Measurements from ENCODE around the gene SYNGAP1. TPM values are rescaled to one million over a fixed set of nuclear protein-coding genes. Genes with fewer than 3 reads are reported as not detected.

SYNGAP1 gene
- total RNA-seq, 1 donor from 2014 or later, result 23.0 TPM

GRCh38 chr6:33417128-33417902 is 2.5 kb upstream of the SYNGAP1 start:
- H3K36me3 ChIP-seq, result peaks cover 43% of the 10 kb centered on the region

GRCh38 chr6:33417903-33418689 is 1.8 kb upstream of the SYNGAP1 start, which contains the start of gene CUTA:
Gene CUTA (minus strand): TSS chr6:33418107. CDS start chr6:33418000, 107 bp downstream.
- ATAC-seq (peak; percentile 96), DNase-seq (peak; percentile 99)
- Histone ChIP-seq H3K36me3 (peaks cover 36% of the 10 kb centered on the region), H3K27ac (peak within 1 kb of the TSS; percentile 93), H3K4me1 (peaks cover 37% of the 10 kb centered on the region), H3K27me3 (no peaks in the 10 kb centered on the region), H3K4me3 (peak within 1 kb of the TSS; percentile 74), H3K9me3 (no peaks in the 10 kb centered on the region)
- intact Hi-C loops (cut with DNase I), result no loop called here
- peak; percentile 38 for TF ChIP-seq CTCF (IDR thresholded peaks at IDR 0.05)

More at GRCh38 chr6:33417128-33417902, 2.5 kb upstream of the SYNGAP1 start:
- Histone ChIP-seq H3K27ac (peak overlapping the region; percentile 77), H3K4me1 (peaks cover 45% of the 10 kb centered on the region), H3K9me3 (no peaks in the 10 kb centered on the region), H3K4me3 (peak overlapping the region; percentile 74), H3K27me3 (no peaks in the 10 kb centered on the region)
- DNase-seq, result no peak
- no peak for ATAC-seq
- no peak for TF ChIP-seq CTCF (IDR thresholded peaks at IDR 0.05)
- intact Hi-C loops (cut with DNase I), result no loop called here

GRCh38 chr6:33418690-33419291 is 1.1 kb upstream of the SYNGAP1 start:
- ATAC-seq (no peak), DNase-seq (no peak)
- TF ChIP-seq CTCF (IDR thresholded peaks at IDR 0.05), result no peak
- Histone ChIP-seq H3K27ac (peak overlapping the region; percentile 93), H3K9me3 (no peaks in the 10 kb centered on the region), H3K4me1 (peaks cover 34% of the 10 kb centered on the region), H3K36me3 (peaks cover 29% of the 10 kb centered on the region), H3K4me3 (peak overlapping the region; percentile 74), H3K27me3 (no peaks in the 10 kb centered on the region)
- intact Hi-C loops (cut with DNase I), result no loop called here

GRCh38 chr6:33420491-33421343 is 852 bp downstream of the SYNGAP1 start:
- ATAC-seq, result no peak
- H3K27ac ChIP-seq, result no peak overlapping the region
- peaks cover 9% of the 10 kb centered on the region for H3K36me3 ChIP-seq
- TF ChIP-seq CTCF (IDR thresholded peaks at IDR 0.05), result no peak
- H3K27me3 ChIP-seq, result no peaks in the 10 kb centered on the region
- intact Hi-C loops (cut with DNase I), result no loop called here
- no peaks in the 10 kb centered on the region for H3K9me3 ChIP-seq
- no peak for DNase-seq
- H3K4me3 ChIP-seq, result peak overlapping the region; percentile 16
- H3K4me1 ChIP-seq, result peaks cover 41% of the 10 kb centered on the region

GRCh38 chr6:33421344-33421643 is 1.4 kb downstream of the SYNGAP1 start:
- H3K27ac ChIP-seq, result no peak overlapping the region
- no peaks in the 10 kb centered on the region for H3K27me3 ChIP-seq
- intact Hi-C loops (cut with DNase I), result no loop called here
- ATAC-seq, result no peak
- H3K4me3 ChIP-seq, result no peak overlapping the region
- peaks cover 35% of the 10 kb centered on the region for H3K4me1 ChIP-seq
- no peak for TF ChIP-seq CTCF (IDR thresholded peaks at IDR 0.05)
- H3K36me3 ChIP-seq, result peaks cover 4% of the 10 kb centered on the region
- DNase-seq, result no peak
- no peaks in the 10 kb centered on the region for H3K9me3 ChIP-seq
